Naive B cell (primary cell): Measurements from ENCODE around the gene RAD51D. TPM values are rescaled to one million over a fixed set of nuclear protein-coding genes. Genes with fewer than 3 reads are reported as not detected.
"Not testable (repeated sequence)": the region's sequence is repeated elsewhere in the genome, so short reads cannot be mapped to it uniquely, and the experiment has no call there.

Experiments
- ATAC-seq, 2 donors: fragments of 150-1000 bp; cut with Tn5 transposase; 2 replicates each; pipeline ENCODE4 v1.10.0; 2021; ENCODE audit warnings: low read depth in 2 of 2, mild to moderate bottlenecking in 2 of 2, moderate library complexity in 2 of 2
- DNase-seq: peaks from one replicate; pipeline ENCODE4 v3.0.0; 2022
- H3K27ac Mint-ChIP-seq, 6 donors: one replicate each; pipeline ENCODE4 v1.8.0; 2020 to 2022; ENCODE audit warnings: mild to moderate bottlenecking in 6 of 6, mixed read lengths in 6 of 6, moderate library complexity in 5 of 6, inconsistent platforms in 2 of 6
- H3K27me3 Mint-ChIP-seq, 3 donors: one replicate each; pipeline ENCODE4 v1.8.0; 2021 to 2022; ENCODE audit warnings: mixed read lengths in 3 of 3, mild to moderate bottlenecking in 1 of 3
- H3K36me3 Mint-ChIP-seq, 2 donors: one replicate each; pipeline ENCODE4 v1.8.0; 2020 to 2022; ENCODE audit warnings: mixed read lengths in 2 of 2, inconsistent platforms in 1 of 2, mild to moderate bottlenecking in 1 of 2
- H3K4me1 Mint-ChIP-seq, 3 donors: one replicate each; pipeline ENCODE4 v1.8.0; 2020 to 2022; ENCODE audit warnings: mixed read lengths in 3 of 3, inconsistent platforms in 1 of 3, mild to moderate bottlenecking in 1 of 3, moderate library complexity in 1 of 3
- H3K4me3 Mint-ChIP-seq, 8 donors: one replicate each; pipeline ENCODE4 v1.8.0; 2020 to 2022; ENCODE audit warnings: mild to moderate bottlenecking in 8 of 8, mixed read lengths in 8 of 8, moderate library complexity in 8 of 8, inconsistent platforms in 2 of 8
- H3K9me3 Mint-ChIP-seq, 7 donors: one replicate each; pipeline ENCODE4 v1.8.0; 2020 to 2022; ENCODE audit warnings: mixed read lengths in 7 of 7, mild to moderate bottlenecking in 5 of 7, inconsistent platforms in 2 of 7, moderate library complexity in 1 of 7
- polyA plus RNA-seq, 6 donors: library from polyadenylated mRNA; unstranded; fragments of 300-500 nt; fragmentation: Illumina TruSeq; gene quantifications; one replicate each; pipeline ENCODE4 v1.2.3, GENCODE V29; 2021; ENCODE audit warnings: low read depth in 6 of 6

RAD51D gene
- polyA plus RNA-seq, 6 donors from 2014 or later: 9.0 to 17.0 (median 11.6) TPM

DNA sequence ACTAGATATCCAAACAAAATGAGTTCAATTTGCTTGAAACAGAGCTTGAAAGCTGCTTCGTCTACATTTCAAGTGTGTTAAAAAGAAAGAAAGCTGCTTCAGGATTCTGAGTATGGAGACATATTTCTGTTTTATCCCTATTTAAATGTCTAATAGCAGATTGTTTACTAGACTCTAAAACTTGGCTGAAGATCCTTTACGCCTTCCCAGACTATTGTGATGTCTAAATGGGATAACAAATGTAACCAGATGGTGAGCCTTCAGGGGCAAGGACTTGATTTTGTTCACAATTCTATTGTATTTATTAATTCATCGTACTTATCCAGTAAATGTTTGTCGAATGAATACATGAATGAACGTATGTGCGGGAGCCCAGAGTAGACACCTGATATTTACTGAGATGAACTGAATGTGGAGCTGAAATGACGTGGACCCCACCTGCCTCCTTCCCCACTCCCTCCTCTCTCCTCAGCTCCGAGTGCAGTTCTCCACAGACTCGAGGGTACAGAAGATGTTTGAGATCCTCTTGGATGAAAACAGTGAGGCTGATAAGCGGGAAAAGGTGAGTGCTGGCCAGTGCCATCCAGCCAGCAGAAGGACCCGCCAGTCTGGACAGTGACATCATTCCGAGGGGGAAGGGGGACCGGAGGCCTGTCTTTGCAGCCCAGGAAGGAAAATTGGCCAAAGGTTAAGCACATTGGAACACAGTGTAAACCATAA lies 32.9 kb upstream of the RAD51D start:
- Mint-ChIP-seq H3K36me3 (no peaks in the 10 kb centered on the region), H3K4me1 (no peaks in the 10 kb centered on the region), H3K27ac (no peak overlapping the region), H3K4me3 (no peak overlapping the region), H3K9me3 (no peaks in the 10 kb centered on the region), H3K27me3 (peaks cover 14 to 49% (median 42%) of the 10 kb centered on the region in 3 donors)
- no peak for DNase-seq
- no peak for ATAC-seq

- H3K36me3 Mint-ChIP-seq: not testable (repeated sequence)
Observed at GRCh38 chr17:35151080-35151479, 31.4 kb upstream of the RAD51D start.

GRCh38 chr17:35149941-35150340 lies 30.3 kb upstream of the RAD51D start:
- ATAC-seq (no peak), DNase-seq (no peak)
- no peaks in the 10 kb centered on the region for H3K4me1 Mint-ChIP-seq
- H3K27me3 Mint-ChIP-seq: peaks cover 12 to 41% (median 41%) of the 10 kb centered on the region in 3 donors
- no peak overlapping the region for H3K27ac Mint-ChIP-seq
- no peaks in the 10 kb centered on the region for H3K9me3 Mint-ChIP-seq
- no peak overlapping the region for H3K4me3 Mint-ChIP-seq
- no peaks in the 10 kb centered on the region for H3K36me3 Mint-ChIP-seq

More at GRCh38 chr17:35151080-35151479, 31.4 kb upstream of the RAD51D start:
- peaks cover 16 to 49% (median 46%) of the 10 kb centered on the region in 3 donors for H3K27me3 Mint-ChIP-seq
- H3K4me1 Mint-ChIP-seq, DNase-seq, H3K27ac Mint-ChIP-seq, H3K4me3 Mint-ChIP-seq, H3K9me3 Mint-ChIP-seq, ATAC-seq: not testable (repeated sequence)

DNA sequence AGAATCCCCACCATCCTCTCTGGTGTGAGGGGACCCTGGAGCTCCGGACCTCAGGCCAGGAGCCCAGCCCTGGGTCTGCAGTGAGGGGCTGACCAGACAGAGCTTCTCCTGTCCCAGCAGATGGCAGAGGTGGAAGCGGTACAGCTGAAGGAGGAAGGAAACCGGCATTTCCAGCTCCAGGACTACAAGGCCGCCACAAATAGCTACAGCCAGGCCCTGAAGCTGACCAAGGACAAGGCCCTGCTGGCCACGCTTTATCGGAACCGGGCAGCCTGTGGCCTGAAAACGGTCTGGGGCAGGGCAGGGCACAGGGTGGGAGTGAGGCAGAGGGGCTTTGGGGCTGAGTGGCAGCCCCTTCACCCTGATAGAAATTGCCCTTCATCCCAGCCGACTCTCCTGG lies 28.5 kb upstream of the RAD51D start:
- peaks cover 0 to 2% (median 0%) of the 10 kb centered on the region in 3 donors for H3K4me1 Mint-ChIP-seq
- peaks cover 12 to 34% (median 29%) of the 10 kb centered on the region in 3 donors for H3K27me3 Mint-ChIP-seq
- no peaks in the 10 kb centered on the region for H3K9me3 Mint-ChIP-seq
- no peak for DNase-seq
- H3K36me3 Mint-ChIP-seq: no peaks in the 10 kb centered on the region
- H3K4me3 Mint-ChIP-seq: no peak overlapping the region
- peak overlapping the region in 2 of 6 donors; percentile 60 to 63 for H3K27ac Mint-ChIP-seq
- ATAC-seq: no peak

GRCh38 chr17:35147375-35147905 lies 27.8 kb upstream of the RAD51D start, which contains the start of gene UNC45B:
UNC45B (plus strand) TSS chr17:35147817; CDS start chr17:35148264, 447 bp downstream.
- Mint-ChIP-seq H3K9me3 (no peaks in the 10 kb centered on the region), H3K4me3 (no peak within 1 kb of the TSS), H3K27ac (peak within 1 kb of the TSS in 2 of 6 donors; percentile 60 to 63), H3K27me3 (peaks cover 10 to 34% (median 23%) of the 10 kb centered on the region in 3 donors), H3K4me1 (peaks cover 0 to 3% (median 2%) of the 10 kb centered on the region in 3 donors), H3K36me3 (no peaks in the 10 kb centered on the region)
- DNase-seq (no peak), ATAC-seq (no peak)

GRCh38 chr17:35146214-35146833 lies 26.7 kb upstream of the RAD51D start:
- Mint-ChIP-seq H3K27ac (peak overlapping the region in 1 of 6 donors; percentile 15), H3K9me3 (no peaks in the 10 kb centered on the region), H3K4me3 (no peak overlapping the region), H3K4me1 (peaks cover 0 to 7% (median 5%) of the 10 kb centered on the region in 3 donors), H3K36me3 (no peaks in the 10 kb centered on the region), H3K27me3 (peaks cover 4 to 34% (median 14%) of the 10 kb centered on the region in 3 donors)
- ATAC-seq (no peak), DNase-seq (no peak)

DNA sequence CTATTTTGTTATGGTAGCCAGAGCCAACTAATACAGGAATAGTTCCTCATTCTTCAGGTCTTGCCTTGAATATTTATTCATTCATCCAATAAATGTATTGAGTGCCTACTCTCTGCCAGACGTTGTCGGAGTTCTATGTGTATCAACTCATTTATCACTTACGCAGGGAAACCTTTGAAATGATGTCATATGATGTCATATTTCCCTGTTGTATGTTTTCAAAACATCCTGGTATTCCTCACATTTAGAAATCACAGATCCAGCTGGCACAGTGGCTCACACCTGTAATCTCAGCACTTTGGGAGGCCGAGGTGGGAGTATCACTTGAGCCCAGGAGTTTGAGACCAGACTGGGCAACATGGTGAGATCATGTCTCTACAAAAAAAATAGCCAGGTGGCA lies 25.2 kb upstream of the RAD51D start:
- no peak overlapping the region for H3K27ac Mint-ChIP-seq
- no peaks in the 10 kb centered on the region for H3K9me3 Mint-ChIP-seq
- peak overlapping the region in 1 of 8 donors; percentile 53 for H3K4me3 Mint-ChIP-seq
- ATAC-seq: no peak
- H3K4me1 Mint-ChIP-seq: peaks cover 0 to 20% (median 12%) of the 10 kb centered on the region in 3 donors
- DNase-seq: no peak
- peaks cover 3 to 28% (median 12%) of the 10 kb centered on the region in 3 donors for H3K27me3 Mint-ChIP-seq
- H3K36me3 Mint-ChIP-seq: no peaks in the 10 kb centered on the region

DNA sequence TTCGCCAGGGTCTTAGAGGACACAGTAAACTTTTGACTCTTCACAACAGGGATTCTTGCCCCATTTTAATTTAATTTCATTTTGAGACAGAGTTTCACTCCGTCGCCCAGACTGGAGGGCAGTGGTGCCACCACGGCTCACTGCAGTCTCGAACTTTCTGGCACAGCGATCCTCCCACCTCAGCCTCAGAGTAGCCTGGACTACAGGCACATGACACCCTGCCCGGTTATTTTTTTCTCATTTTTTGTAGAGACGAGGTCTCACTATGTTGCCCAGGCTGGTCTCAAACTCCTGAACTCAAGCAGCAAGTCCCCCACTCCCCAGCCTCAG lies 22.8 kb upstream of the RAD51D start:
- peak overlapping the region in 4 of 6 donors; percentile 63 to 74 (median 69) for H3K27ac Mint-ChIP-seq
- DNase-seq: no peak
- ATAC-seq: peak in 1 of 2 donors; percentile 1
- peaks cover 0 to 20% (median 12%) of the 10 kb centered on the region in 3 donors for H3K4me1 Mint-ChIP-seq
- peaks cover 0 to 11% (median 3%) of the 10 kb centered on the region in 3 donors for H3K27me3 Mint-ChIP-seq
- H3K9me3 Mint-ChIP-seq: peaks cover 0 to 1% (median 0%) of the 10 kb centered on the region in 7 donors
- no peaks in the 10 kb centered on the region for H3K36me3 Mint-ChIP-seq
- peak overlapping the region; percentile 81 to 93 (median 88) for H3K4me3 Mint-ChIP-seq

- DNase-seq: peak; percentile 84
- peak; percentile 95 to 98 for ATAC-seq
- Mint-ChIP-seq H3K4me1 (peaks cover 0 to 20% (median 12%) of the 10 kb centered on the region in 3 donors), H3K27ac (peak within 1 kb of the TSS in 5 of 6 donors; percentile 38 to 74 (median 64)), H3K9me3 (peaks cover 0 to 1% (median 0%) of the 10 kb centered on the region in 7 donors), H3K36me3 (no peaks in the 10 kb centered on the region), H3K4me3 (peak within 1 kb of the TSS; percentile 81 to 93 (median 88)), H3K27me3 (peaks cover 0 to 5% (median 3%) of the 10 kb centered on the region in 3 donors)
Observed at GRCh38 chr17:35141681-35142466, 22.2 kb upstream of the RAD51D start, which contains the start of gene NLE1. NLE1 (minus strand) TSS chr17:35142303; CDS start chr17:35142275, 28 bp downstream.

- peaks cover 12 to 21% of the 10 kb centered on the region in 2 donors for H3K36me3 Mint-ChIP-seq
- H3K27me3 Mint-ChIP-seq: no peaks in the 10 kb centered on the region
- H3K27ac Mint-ChIP-seq: no peak overlapping the region
- DNase-seq: no peak
- peaks cover 0 to 1% (median 0%) of the 10 kb centered on the region in 7 donors for H3K9me3 Mint-ChIP-seq
- peaks cover 7 to 18% (median 12%) of the 10 kb centered on the region in 3 donors for H3K4me1 Mint-ChIP-seq
- no peak for ATAC-seq
- peak overlapping the region in 1 of 8 donors; percentile 44 for H3K4me3 Mint-ChIP-seq
Observed at GRCh38 chr17:35138218-35138617, 18.6 kb upstream of the RAD51D start.

GRCh38 chr17:35135322-35135721 lies 15.7 kb upstream of the RAD51D start:
- Mint-ChIP-seq H3K9me3 (peaks cover 0 to 1% (median 0%) of the 10 kb centered on the region in 7 donors), H3K36me3 (peaks cover 12 to 21% of the 10 kb centered on the region in 2 donors), H3K27ac (no peak overlapping the region), H3K4me1 (peaks cover 0 to 7% (median 3%) of the 10 kb centered on the region in 3 donors), H3K27me3 (no peaks in the 10 kb centered on the region), H3K4me3 (no peak overlapping the region)
- ATAC-seq (no peak), DNase-seq (no peak)

- DNase-seq (no peak), ATAC-seq (no peak)
- Mint-ChIP-seq H3K36me3 (peaks cover 12 to 21% of the 10 kb centered on the region in 2 donors), H3K27me3 (no peaks in the 10 kb centered on the region), H3K4me1 (peaks cover 0 to 7% (median 0%) of the 10 kb centered on the region in 3 donors), H3K27ac (no peak overlapping the region), H3K4me3 (no peak overlapping the region), H3K9me3 (no peaks in the 10 kb centered on the region)
Observed at GRCh38 chr17:35132816-35133550, 13.3 kb upstream of the RAD51D start.
